ENCODE results near the gene PRDM13. TPM values are rescaled to one million over a fixed set of nuclear protein-coding genes. Genes with fewer than 3 reads are reported as not detected.

Gene PRDM13
- total and polyA plus RNA-seq, 2 experiments from 2014 or later = not detected

- H3K27ac ChIP-seq = no peak overlapping the region
- no peaks in the 10 kb centered on the region for H3K4me1 ChIP-seq (ENCODE audit: insufficient read depth)
- no peaks in the 10 kb centered on the region for H3K36me3 ChIP-seq (ENCODE audit: low read depth)
- H3F3A ChIP-seq (ENCODE audit: insufficient read depth) = no peaks in the 10 kb centered on the region
- no peak overlapping the region for H3K4me3 ChIP-seq
- TF ChIP-seq EZH2phosphoT487 (IDR thresholded peaks at IDR 0.05; ENCODE audit: insufficient read depth, low read depth) (no peak), EZH2 (IDR thresholded peaks at IDR 0.05; ENCODE audit: insufficient read depth, poor library complexity, severe bottlenecking) (peak; percentile 58)
- no peaks in the 10 kb centered on the region for H3K9me3 ChIP-seq (ENCODE audit: low read depth)
- in situ Hi-C loops (cut with MboI) = no loop called here
- H4K20me1 ChIP-seq (ENCODE audit: insufficient read depth) = no peaks in the 10 kb centered on the region
- no peak overlapping the region for H3K4me2 ChIP-seq (ENCODE audit: unreplicated experiment)
- WGBS, 2 experiments (ENCODE audit: low coverage in 1 of 2, low lambda C conversion rate in 2 of 2, missing lambda C conversion rate in 2 of 2) = 21 to 22% methylated on average over 20 of the region's 20 CpGs
- no peak overlapping the region for H3K9ac ChIP-seq
- H2AFZ ChIP-seq = no peak overlapping the region
- peaks cover 100% of the 10 kb centered on the region for H3K27me3 ChIP-seq (replicated peaks; ENCODE audit: insufficient read depth)
- no peak for DNase-seq
- H3K9me2 ChIP-seq (ENCODE audit: insufficient read depth) = no peaks in the 10 kb centered on the region
- no peaks in the 10 kb centered on the region for H3K79me2 ChIP-seq (ENCODE audit: insufficient read depth)
Observed at GRCh38 chr6:99605074-99605734, 1.4 kb upstream of the PRDM13 start.

DNA sequence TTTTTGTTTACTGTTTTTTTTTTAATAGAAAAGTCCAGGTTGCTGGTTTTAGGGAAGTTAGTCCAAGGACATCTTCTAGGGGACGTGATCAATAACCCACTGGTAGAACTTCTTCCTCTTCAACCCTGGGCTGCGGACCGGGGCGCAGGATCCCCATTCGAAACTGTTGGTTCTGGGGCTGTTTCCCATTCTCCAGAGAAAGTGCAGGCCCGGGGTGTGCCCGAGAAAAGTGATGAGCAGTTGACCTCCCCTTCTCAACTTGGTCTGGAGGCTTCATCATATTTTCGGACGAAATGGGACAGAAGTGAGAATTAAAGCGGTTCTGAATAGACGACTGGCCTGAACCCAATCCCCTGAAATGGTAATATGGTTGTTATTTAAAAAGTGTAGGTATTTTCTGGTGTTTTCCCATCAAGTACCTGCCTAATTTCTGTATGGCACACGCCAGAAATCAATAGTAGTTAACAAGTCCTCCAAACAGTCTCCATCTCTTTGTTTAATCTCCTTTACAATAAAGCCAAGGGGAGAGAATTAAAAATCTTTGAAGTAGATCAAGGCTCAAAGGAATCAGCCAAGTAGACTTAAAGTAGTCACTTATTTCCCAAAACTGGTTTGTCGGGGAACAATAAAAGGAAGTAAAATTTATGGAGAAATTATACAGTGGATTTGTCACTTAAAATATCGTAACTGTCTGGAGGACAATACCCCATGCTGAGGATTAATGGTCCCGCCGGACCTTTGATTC, 550 bp upstream of the PRDM13 start:
- no peaks in the 10 kb centered on the region for H3K9me3 ChIP-seq (ENCODE audit: low read depth)
- DNase-seq = no peak
- WGBS, 2 experiments (ENCODE audit: low coverage in 1 of 2, low lambda C conversion rate in 2 of 2, missing lambda C conversion rate in 2 of 2) = 15 to 17% methylated on average over 16 of the region's 16 CpGs
- in situ Hi-C loops (cut with MboI) = no loop called here
- no peak overlapping the region for H2AFZ ChIP-seq
- H3K79me2 ChIP-seq (ENCODE audit: insufficient read depth) = no peaks in the 10 kb centered on the region
- no peak overlapping the region for H3K4me2 ChIP-seq (ENCODE audit: unreplicated experiment)
- no peaks in the 10 kb centered on the region for H3F3A ChIP-seq (ENCODE audit: insufficient read depth)
- peak; percentile 0 for TF ChIP-seq EZH2 (IDR thresholded peaks at IDR 0.05; ENCODE audit: insufficient read depth, poor library complexity, severe bottlenecking)
- peak; percentile 64; the same call in 1 of the 2 replicates for TF ChIP-seq EZH2phosphoT487 (IDR thresholded peaks at IDR 0.05; ENCODE audit: insufficient read depth, low read depth)
- no peaks in the 10 kb centered on the region for H3K9me2 ChIP-seq (ENCODE audit: insufficient read depth)
- H4K20me1 ChIP-seq (ENCODE audit: insufficient read depth) = no peaks in the 10 kb centered on the region
- H3K4me1 ChIP-seq (ENCODE audit: insufficient read depth) = no peaks in the 10 kb centered on the region
- peaks cover 100% of the 10 kb centered on the region for H3K27me3 ChIP-seq (replicated peaks; ENCODE audit: insufficient read depth)
- H3K27ac ChIP-seq = no peak overlapping the region
- H3K36me3 ChIP-seq (ENCODE audit: low read depth) = no peaks in the 10 kb centered on the region
- H3K9ac ChIP-seq = no peak overlapping the region
- H3K4me3 ChIP-seq = no peak overlapping the region

- H3K79me2 ChIP-seq (ENCODE audit: insufficient read depth) = no peaks in the 10 kb centered on the region
- no peak overlapping the region for H3K27ac ChIP-seq
- no peaks in the 10 kb centered on the region for H3K9me2 ChIP-seq (ENCODE audit: insufficient read depth)
- no peaks in the 10 kb centered on the region for H3F3A ChIP-seq (ENCODE audit: insufficient read depth)
- 8% methylated on average over 34 of the region's 34 CpGs for WGBS, 2 experiments (ENCODE audit: low coverage in 1 of 2, low lambda C conversion rate in 2 of 2, missing lambda C conversion rate in 2 of 2)
- no peaks in the 10 kb centered on the region for H4K20me1 ChIP-seq (ENCODE audit: insufficient read depth)
- no peak overlapping the region for H3K4me2 ChIP-seq (ENCODE audit: unreplicated experiment)
- no peak for DNase-seq
- no peaks in the 10 kb centered on the region for H3K9me3 ChIP-seq (ENCODE audit: low read depth)
- H2AFZ ChIP-seq = no peak overlapping the region
- no peaks in the 10 kb centered on the region for H3K36me3 ChIP-seq (ENCODE audit: low read depth)
- TF ChIP-seq EZH2phosphoT487 (IDR thresholded peaks at IDR 0.05; ENCODE audit: insufficient read depth, low read depth) = no peak
- peak; percentile 65 for TF ChIP-seq EZH2 (IDR thresholded peaks at IDR 0.05; ENCODE audit: insufficient read depth, poor library complexity, severe bottlenecking)
- peaks cover 99% of the 10 kb centered on the region for H3K27me3 ChIP-seq (replicated peaks; ENCODE audit: insufficient read depth)
- no peaks in the 10 kb centered on the region for H3K4me1 ChIP-seq (ENCODE audit: insufficient read depth)
- in situ Hi-C loops (cut with MboI) = no loop called here
- H3K9ac ChIP-seq = no peak overlapping the region
- H3K4me3 ChIP-seq = no peak overlapping the region
Observed at GRCh38 chr6:99607416-99608036, 893 bp downstream of the PRDM13 start.

- WGBS, 2 experiments (ENCODE audit: low coverage in 1 of 2, low lambda C conversion rate in 2 of 2, missing lambda C conversion rate in 2 of 2) = 6 to 9% methylated on average over 29 of the region's 29 CpGs
- Histone ChIP-seq H3K9me2 (ENCODE audit: insufficient read depth) (no peaks in the 10 kb centered on the region), H3K9ac (no peak overlapping the region), H2AFZ (no peak overlapping the region), H3K9me3 (ENCODE audit: low read depth) (no peaks in the 10 kb centered on the region), H3K4me2 (ENCODE audit: unreplicated experiment) (no peak overlapping the region), H3F3A (ENCODE audit: insufficient read depth) (no peaks in the 10 kb centered on the region), H3K79me2 (ENCODE audit: insufficient read depth) (no peaks in the 10 kb centered on the region), H3K36me3 (ENCODE audit: low read depth) (no peaks in the 10 kb centered on the region), H3K27me3 (replicated peaks; ENCODE audit: insufficient read depth) (peaks cover 99% of the 10 kb centered on the region), H3K4me3 (no peak overlapping the region), H3K4me1 (ENCODE audit: insufficient read depth) (no peaks in the 10 kb centered on the region), H4K20me1 (ENCODE audit: insufficient read depth) (no peaks in the 10 kb centered on the region), H3K27ac (no peak overlapping the region)
- DNase-seq = no peak
- in situ Hi-C loops (cut with MboI) = no loop called here
- no peak for TF ChIP-seq EZH2 (IDR thresholded peaks at IDR 0.05; ENCODE audit: insufficient read depth, poor library complexity, severe bottlenecking)
- no peak; the same call in 1 of the 2 replicates for TF ChIP-seq EZH2phosphoT487 (IDR thresholded peaks at IDR 0.05; ENCODE audit: insufficient read depth, low read depth)
Observed at GRCh38 chr6:99608059-99608885, 1.6 kb downstream of the PRDM13 start.

Data from GM23248 (cell line).